H1 (cell line): ENCODE data around the gene MUC5B. TPM values are rescaled to one million over a fixed set of nuclear protein-coding genes. Genes with fewer than 3 reads are reported as not detected.

Source experiments
- CTCF ChIA-PET: fragments of 300-600 bp; sonication (Branson Sonifier 250); formaldehyde crosslinking; loops from one replicate; lab custom pipeline; 2021; ENCODE audit not compliant: partially characterized antibody; lab: Charles Lee
- POLR2A ChIA-PET: fragments of 300-600 bp; sonication (Branson Sonifier 250); formaldehyde crosslinking; loops from one replicate; lab custom pipeline; 2021; ENCODE audit warnings: inconsistent platforms; ENCODE audit not compliant: partially characterized antibody; lab: Charles Lee
- DNase-seq, 2 experiments: peaks; one replicate each; pipeline versions ENCODE4 v3.0.0 to v3.0.0-alpha.2; 2010 to 2022; ENCODE audit warnings: low spot score in 2 of 2, low read depth in 1 of 2, mixed read lengths in 1 of 2
- FAIRE-seq: peaks from 2 replicates; lab custom pipeline; 2011; peaks lifted over from hg19 to GRCh38; lab: Jason Lieb, UNC
- H2AFZ ChIP-seq: 2 replicates; pipeline ENCODE4 v1.8.1; 2012; ENCODE audit warnings: low read length, inconsistent platforms
- H2AK5ac ChIP-seq: 2 replicates; pipeline ENCODE4 v1.6.1; 2013; ENCODE audit warnings: low read depth, low read length
- H2BK120ac ChIP-seq: replicated peaks from 2 replicates; pipeline ENCODE3; 2013; ENCODE audit warnings: low read depth, low read length, inconsistent platforms
- H2BK12ac ChIP-seq: 2 replicates; pipeline ENCODE4 v1.6.1; 2013; ENCODE audit warnings: low read depth, low read length
- H2BK15ac ChIP-seq: 2 replicates; pipeline ENCODE4 v1.6.1; 2013; ENCODE audit warnings: low read length
- H2BK20ac ChIP-seq: 2 replicates; pipeline ENCODE4 v1.6.1; 2013; ENCODE audit warnings: low read length
- H2BK5ac ChIP-seq: 2 replicates; pipeline ENCODE4 v1.6.1; 2013; ENCODE audit warnings: low read depth, low read length
- H3K14ac ChIP-seq: 2 replicates; pipeline ENCODE4 v1.6.1; 2013; ENCODE audit warnings: inconsistent platforms; ENCODE audit not compliant: insufficient read length
- H3K18ac ChIP-seq: 2 replicates; pipeline ENCODE4 v1.6.1; 2013; ENCODE audit warnings: low read length; ENCODE audit errors: extremely low read depth
- H3K23ac ChIP-seq: 2 replicates; pipeline ENCODE4 v1.6.1; 2013; ENCODE audit warnings: inconsistent platforms; ENCODE audit not compliant: insufficient read length
- H3K23me2 ChIP-seq: 2 replicates; pipeline ENCODE4 v1.6.1; 2013; ENCODE audit warnings: low read depth, low read length
- H3K27ac ChIP-seq: 2 replicates; pipeline ENCODE4 v1.6.1; 2011; ENCODE audit warnings: low read depth, low read length, inconsistent platforms
- H3K27me3 ChIP-seq, 4 experiments: replicated peaks in 1 of 4; 1 replicate in 1 of 4; 2 replicates in 3 of 4; pipeline versions ENCODE4 v1.6.1 to v1.8.1; 2011 to 2013; ENCODE audit warnings: low read length in 3 of 4, mild to moderate bottlenecking in 3 of 4, inconsistent platforms in 2 of 4, mixed read lengths in 2 of 4, moderate library complexity in 1 of 4; ENCODE audit not compliant: control insufficient read depth in 3 of 4, insufficient read depth in 3 of 4; ENCODE audit errors: extremely low read depth in 1 of 4
- H3K36me3 ChIP-seq, 4 experiments: 2 replicates each; pipeline versions ENCODE4 v1.6.1 to v1.8.1; 2011 to 2013; ENCODE audit warnings: mild to moderate bottlenecking in 4 of 4, low read length in 3 of 4, moderate library complexity in 2 of 4, control low read depth in 1 of 4, inconsistent platforms in 1 of 4; ENCODE audit not compliant: insufficient read depth in 4 of 4, control insufficient read depth in 2 of 4
- H3K4ac ChIP-seq: replicated peaks from 2 replicates; pipeline ENCODE3; 2013; ENCODE audit warnings: low read length, low read depth, mixed read lengths, inconsistent platforms; ENCODE audit not compliant: insufficient read length
- H3K4me1 ChIP-seq, 4 experiments: replicated peaks in 1 of 4; 1 replicate in 1 of 4; 2 replicates in 3 of 4; pipeline versions ENCODE4 v1.6.1 to v1.8.1; 2011 to 2013; ENCODE audit warnings: low read length in 3 of 4, inconsistent platforms in 2 of 4, mixed read lengths in 1 of 4; ENCODE audit not compliant: insufficient read depth in 4 of 4, control insufficient read depth in 3 of 4
- H3K4me2 ChIP-seq, 2 experiments: 2 replicates each; pipeline versions ENCODE4 v1.6.1 to v1.8.1; 2011 to 2013; ENCODE audit warnings: low read depth in 2 of 2, low read length in 2 of 2, control low read depth in 1 of 2, inconsistent platforms in 1 of 2, mild to moderate bottlenecking in 1 of 2; ENCODE audit not compliant: insufficient read depth in 1 of 2
- H3K4me3 ChIP-seq, 4 experiments: fragments of 200-600, 300-600 bp in 1 of 4; sonication (generic), shearing (Covaris generic), sonication (Bioruptor Twin) in 1 of 4; 2 replicates each; pipeline versions ENCODE4 v1.5.1 to v1.8.1; 2011 to 2016; ENCODE audit warnings: low read length in 4 of 4, low read depth in 3 of 4, control low read depth in 2 of 4, inconsistent platforms in 2 of 4, mild to moderate bottlenecking in 2 of 4, mixed read lengths in 1 of 4, moderate library complexity in 1 of 4; ENCODE audit not compliant: insufficient read depth in 2 of 4; ENCODE audit errors: extremely low read depth in 1 of 4
- H3K56ac ChIP-seq: replicated peaks from 2 replicates; pipeline ENCODE3; 2013; ENCODE audit warnings: low read depth, mild to moderate bottlenecking, mixed read lengths, low read length, inconsistent platforms; ENCODE audit not compliant: insufficient read length
- H3K79me1 ChIP-seq: 2 replicates; pipeline ENCODE4 v1.6.1; 2013; ENCODE audit warnings: low read depth, low read length, control low read depth
- H3K79me2 ChIP-seq, 2 experiments: 2 replicates each; pipeline versions ENCODE4 v1.6.1 to v1.8.1; 2012 to 2013; ENCODE audit warnings: low read length in 2 of 2, mild to moderate bottlenecking in 2 of 2, inconsistent platforms in 1 of 2; ENCODE audit not compliant: insufficient read depth in 2 of 2, control insufficient read depth in 1 of 2
- H3K9ac ChIP-seq, 4 experiments: replicated peaks in 1 of 4; 1 replicate in 1 of 4; 2 replicates in 3 of 4; pipeline versions ENCODE4 v1.6.1 to v1.8.1; 2011 to 2013; ENCODE audit warnings: low read depth in 3 of 4, low read length in 3 of 4, control low read depth in 2 of 4, mild to moderate bottlenecking in 2 of 4, moderate library complexity in 2 of 4, inconsistent platforms in 1 of 4; ENCODE audit errors: extremely low read depth in 1 of 4
- H3K9me3 ChIP-seq, 2 experiments: 2 replicates each; pipeline versions ENCODE4 v1.6.1 to v1.8.1; 2012 to 2013; ENCODE audit warnings: mild to moderate bottlenecking in 2 of 2, moderate library complexity in 2 of 2, control low read depth in 1 of 2, inconsistent platforms in 1 of 2, low read depth in 1 of 2, low read length in 1 of 2, mixed read lengths in 1 of 2; ENCODE audit not compliant: insufficient read depth in 2 of 2
- H4K20me1 ChIP-seq, 2 experiments: replicated peaks in 1 of 2; 2 replicates each; pipeline versions ENCODE3 to v1.8.1; 2011 to 2013; ENCODE audit warnings: inconsistent platforms in 2 of 2, low read length in 2 of 2, mild to moderate bottlenecking in 1 of 2; ENCODE audit not compliant: insufficient read depth in 2 of 2, control insufficient read depth in 1 of 2
- H4K5ac ChIP-seq: 2 replicates; pipeline ENCODE4 v1.6.1; 2013; ENCODE audit warnings: low read length, low read depth, mixed read lengths, inconsistent platforms; ENCODE audit not compliant: insufficient read length
- H4K8ac ChIP-seq: 2 replicates; pipeline ENCODE4 v1.8.0; 2013; ENCODE audit warnings: mild to moderate bottlenecking, moderate library complexity, low read length, inconsistent platforms; ENCODE audit not compliant: insufficient read depth; ENCODE audit errors: extremely low read depth
- H4K91ac ChIP-seq: replicated peaks from 2 replicates; pipeline ENCODE3; 2013; ENCODE audit warnings: low read length, mixed read lengths, inconsistent platforms; ENCODE audit not compliant: insufficient read length
- ATF3 ChIP-seq: IDR thresholded peaks from 2 replicates; pipeline ENCODE4 v1.6.1; 2011; ENCODE audit warnings: low read depth, mild to moderate bottlenecking, low read length; ENCODE audit not compliant: insufficient read depth
- BACH1 ChIP-seq: IDR thresholded peaks from 2 replicates; pipeline ENCODE4 v1.6.1; 2012; ENCODE audit warnings: low read length, improper control_type of control experiment
- CHD2 ChIP-seq: IDR thresholded peaks from 2 replicates; pipeline ENCODE4 v1.6.1; 2012; ENCODE audit warnings: low read length, improper control_type of control experiment
- GABPA ChIP-seq: IDR thresholded peaks from 2 replicates; pipeline ENCODE4 v1.6.1; 2011; ENCODE audit warnings: mild to moderate bottlenecking, low read length, moderate library complexity, borderline replicate concordance; ENCODE audit not compliant: insufficient read depth
- HDAC6 ChIP-seq: IDR thresholded peaks from one replicate; pipeline ENCODE4 v1.7.1; 2012; ENCODE audit warnings: low read depth, mild to moderate bottlenecking, inconsistent platforms, low read length, moderate library complexity
- JUN ChIP-seq: IDR thresholded peaks from 2 replicates; pipeline ENCODE4 v1.6.1; 2011; ENCODE audit warnings: low read depth, mild to moderate bottlenecking, improper control_type of control experiment, low read length
- RAD21 ChIP-seq, 2 experiments: IDR thresholded peaks in 1 of 2; conservative IDR thresholded peaks in 1 of 2; 2 replicates each; pipeline ENCODE4 v1.6.1; 2011; ENCODE audit warnings: low read depth in 2 of 2, low read length in 2 of 2, improper control_type of control experiment in 1 of 2, inconsistent platforms in 1 of 2, mild to moderate bottlenecking in 1 of 2, moderate library complexity in 1 of 2
- RFX5 ChIP-seq: IDR thresholded peaks from 2 replicates; pipeline ENCODE4 v1.6.1; 2011; ENCODE audit warnings: low read depth, low read length, improper control_type of control experiment, borderline replicate concordance
- SRF ChIP-seq: IDR thresholded peaks from 2 replicates; pipeline ENCODE4 v1.6.1; 2011; ENCODE audit warnings: mild to moderate bottlenecking, low read depth, low read length, moderate library complexity
- WGBS, 2 experiments: shearing (Covaris generic) in 1 of 2; methylation state at CpG; one replicate each; pipeline versions ENCODE4 v1.1.6 to v1.1.7; 2013 to 2015; ENCODE audit warnings: low lambda C conversion rate in 2 of 2, mixed read lengths in 2 of 2, inconsistent platforms in 1 of 2, low coverage in 1 of 2, missing lambda C conversion rate in 1 of 2; ENCODE audit not compliant: insufficient replicate concordance in 2 of 2, insufficient coverage in 1 of 2, insufficient read length in 1 of 2; ENCODE audit errors: extremely low coverage in 1 of 2, missing lambda C conversion rate in 1 of 2; 5-methylcytosine and 5-hydroxymethylcytosine counted together
- polyA plus RNA-seq, 7 experiments: library from polyadenylated mRNA; depleted of rRNA in 3 of 7; stranded (reverse) in 5 of 7; unstranded in 2 of 7; fragments of >200 nt in 5 of 7; fragments of 200-250 nt in 2 of 7; gene quantifications; 1 replicate in 5 of 7; 2 replicates in 1 of 7; 4 replicates in 1 of 7; pipeline versions ENCODE4 v1.2.1 to v1.2.3, GENCODE V29; 2011 to 2013; ENCODE audit warnings: missing spikeins in 2 of 7, mixed read lengths in 2 of 7
- total RNA-seq: library from RNA; stranded (reverse); fragmentation: NEBNext Ultra II Directional; extraction: Animal tissue kit (Norgen Biotek cat#: 25700); gene quantifications from 2 replicates; pipeline ENCODE4 v1.2.1, GENCODE V29; 2021

MUC5B gene
- total and polyA plus RNA-seq, 2 of the 8 experiments (the other 6 are each of a cell fraction or from before 2014, with no cell fraction given) = 0.02 to 0.03 TPM

- no peak overlapping the region for H2BK5ac ChIP-seq
- CTCF ChIA-PET = interaction anchor here (0.9 kb wide), 1 partner anchor 11 kb away, joined by 4 read pairs; no protein-coding TSS in a partner anchor
- H3K23ac ChIP-seq = no peak overlapping the region
These were observed 15.0 kb downstream of the MUC5B start for GRCh38 chr11:1237851-1238250.

More at GRCh38 chr11:1237851-1238250, 15.0 kb downstream of the MUC5B start:
- Histone ChIP-seq H3K4me2 (no peak overlapping the region), H3K56ac (no peak overlapping the region), H2BK12ac (no peak overlapping the region), H2AFZ (no peak overlapping the region), H3K14ac (no peak overlapping the region), H4K8ac (no peak overlapping the region), H3K27ac (no peak overlapping the region), H3K4ac (no peak overlapping the region), H3K9me3 (peaks cover 3 to 29% of the 10 kb centered on the region in 2 experiments; a peak in 2 of 4 replicates), H3K9ac (no peak overlapping the region), H3K18ac (no peak overlapping the region), H3K27me3 (no peaks in the 10 kb centered on the region), H4K5ac (no peak overlapping the region), H2BK120ac (no peak overlapping the region), H3K23me2 (no peaks in the 10 kb centered on the region), H2AK5ac (no peak overlapping the region), H2BK15ac (no peak overlapping the region), H3K4me1 (no peaks in the 10 kb centered on the region; a peak in 1 of 7 replicates), H3K36me3 (no peaks in the 10 kb centered on the region), H4K91ac (no peak overlapping the region), H3K79me2 (no peaks in the 10 kb centered on the region), H3K79me1 (no peaks in the 10 kb centered on the region), H4K20me1 (peaks cover 0 to 1% of the 10 kb centered on the region in 2 experiments), H2BK20ac (no peak overlapping the region), H3K4me3 (no peak overlapping the region)
- FAIRE-seq (no peak), DNase-seq (no peak)
- POLR2A ChIA-PET = no interaction called here
- WGBS, 2 experiments = 89% methylated on average over 10 of the region's 10 CpGs; no CpG with 5 or more reads in 1 of the 2 experiments
- TF ChIP-seq RFX5 (no peak), HDAC6 (no peak), SRF (no peak), JUN (no peak), RAD21 (IDR thresholded peaks at IDR 0.05 in 1 of 2, conservative IDR thresholded peaks at IDR 0.05 in 1 of 2; ENCODE audit: low read depth in 2 of 2, low read length in 2 of 2) (no peak), CHD2 (no peak), GABPA (no peak), ATF3 (no peak), BACH1 (no peak)
